Ectodermal cell (in vitro differentiated cells): ENCODE data around the gene ANO7.

Source experiments
- H3K27ac ChIP-seq: 2 replicates; pipeline ENCODE4 v1.7.0; 2013; ENCODE audit warnings: mild to moderate bottlenecking, low read depth, low read length; ENCODE audit not compliant: insufficient read depth, poor library complexity, severe bottlenecking
- H3K27me3 ChIP-seq: 2 replicates; pipeline ENCODE4 v1.7.0; 2013; ENCODE audit warnings: mild to moderate bottlenecking, low read length; ENCODE audit not compliant: insufficient read depth, control insufficient read depth, poor library complexity, severe bottlenecking
- H3K36me3 ChIP-seq: one replicate; pipeline ENCODE4 v1.7.0; 2013; ENCODE audit warnings: low read length; ENCODE audit not compliant: control insufficient read depth, insufficient read depth
- H3K4me1 ChIP-seq: one replicate; pipeline ENCODE4 v1.7.0; 2013; ENCODE audit warnings: low read length; ENCODE audit not compliant: control insufficient read depth, insufficient read depth
- H3K4me3 ChIP-seq: 2 replicates; pipeline ENCODE4 v1.7.0; 2013; ENCODE audit warnings: low read depth, low read length, control low read depth; ENCODE audit not compliant: insufficient read depth
- H3K9me3 ChIP-seq: 2 replicates; pipeline ENCODE4 v1.7.0; 2013; ENCODE audit warnings: mild to moderate bottlenecking, low read length, moderate library complexity; ENCODE audit not compliant: control insufficient read depth
- WGBS, 2 experiments: methylation state at CpG; one replicate each; pipeline ENCODE4 v1.1.7; 2013; ENCODE audit warnings: missing lambda C conversion rate in 2 of 2; 5-methylcytosine and 5-hydroxymethylcytosine counted together

The ANO7 gene

GRCh38 chr2:241234962-241235740 lies 46.7 kb downstream of the ANO7 start:
- WGBS, 2 experiments, result 94 to 95% methylated on average over 26 of the region's 26 CpGs

GRCh38 chr2:241235859-241236593 lies 47.5 kb downstream of the ANO7 start:
- 94% methylated on average over 30 of the region's 30 CpGs for WGBS, 2 experiments
- Histone ChIP-seq H3K4me1 (no peaks in the 10 kb centered on the region), H3K36me3 (peaks cover 74% of the 10 kb centered on the region), H3K9me3 (no peaks in the 10 kb centered on the region), H3K4me3 (no peak overlapping the region), H3K27me3 (no peaks in the 10 kb centered on the region), H3K27ac (no peak overlapping the region)

More at GRCh38 chr2:241234962-241235740, 46.7 kb downstream of the ANO7 start:
- peaks cover 75% of the 10 kb centered on the region for H3K36me3 ChIP-seq
- H3K27ac ChIP-seq, result no peak overlapping the region
- no peaks in the 10 kb centered on the region for H3K4me1 ChIP-seq
- H3K4me3 ChIP-seq, result no peak overlapping the region
- no peaks in the 10 kb centered on the region for H3K9me3 ChIP-seq
- no peaks in the 10 kb centered on the region for H3K27me3 ChIP-seq

GRCh38 chr2:241237047-241237446 lies 48.6 kb downstream of the ANO7 start:
- Histone ChIP-seq H3K4me1 (no peaks in the 10 kb centered on the region), H3K27me3 (no peaks in the 10 kb centered on the region), H3K27ac (no peak overlapping the region), H3K4me3 (no peak overlapping the region), H3K9me3 (no peaks in the 10 kb centered on the region), H3K36me3 (peaks cover 74% of the 10 kb centered on the region)
- 96 to 97% methylated on average over 6 of the region's 6 CpGs for WGBS, 2 experiments

- H3K36me3 ChIP-seq, result peaks cover 75% of the 10 kb centered on the region
Observed at GRCh38 chr2:241237949-241238371, 49.5 kb downstream of the ANO7 start.

GRCh38 chr2:241238693-241239198 lies 50.3 kb downstream of the ANO7 start:
- H3K4me1 ChIP-seq, result no peaks in the 10 kb centered on the region
- WGBS, 2 experiments, result 94 to 97% methylated on average over 5 of the region's 5 CpGs
- no peaks in the 10 kb centered on the region for H3K27me3 ChIP-seq
- H3K36me3 ChIP-seq, result peaks cover 67% of the 10 kb centered on the region
- no peak overlapping the region for H3K4me3 ChIP-seq
- H3K9me3 ChIP-seq, result no peaks in the 10 kb centered on the region
- H3K27ac ChIP-seq, result no peak overlapping the region

More at GRCh38 chr2:241237949-241238371, 49.5 kb downstream of the ANO7 start:
- no peak overlapping the region for H3K27ac ChIP-seq
- H3K9me3 ChIP-seq, result no peaks in the 10 kb centered on the region
- no peaks in the 10 kb centered on the region for H3K27me3 ChIP-seq
- no peak overlapping the region for H3K4me3 ChIP-seq
- no peaks in the 10 kb centered on the region for H3K4me1 ChIP-seq
- 92 to 93% methylated on average over 12 of the region's 12 CpGs for WGBS, 2 experiments

GRCh38 chr2:241239552-241240202 lies 51.2 kb downstream of the ANO7 start:
- H3K36me3 ChIP-seq, result peaks cover 66% of the 10 kb centered on the region
- no peak overlapping the region for H3K27ac ChIP-seq
- H3K4me1 ChIP-seq, result no peaks in the 10 kb centered on the region
- H3K27me3 ChIP-seq, result no peaks in the 10 kb centered on the region
- no peaks in the 10 kb centered on the region for H3K9me3 ChIP-seq
- WGBS, 2 experiments, result 96% methylated on average over 28 of the region's 28 CpGs
- no peak overlapping the region for H3K4me3 ChIP-seq

GRCh38 chr2:241240320-241241004 lies 52.0 kb downstream of the ANO7 start:
- Histone ChIP-seq H3K4me1 (no peaks in the 10 kb centered on the region), H3K27me3 (no peaks in the 10 kb centered on the region), H3K36me3 (peaks cover 65% of the 10 kb centered on the region), H3K9me3 (no peaks in the 10 kb centered on the region), H3K27ac (no peak overlapping the region), H3K4me3 (no peak overlapping the region)
- WGBS, 2 experiments, result 96 to 97% methylated on average over 21 of the region's 21 CpGs

GRCh38 chr2:241241669-241242068 lies 53.2 kb downstream of the ANO7 start:
- Histone ChIP-seq H3K36me3 (peaks cover 67% of the 10 kb centered on the region), H3K27ac (no peak overlapping the region), H3K4me3 (no peak overlapping the region), H3K27me3 (no peaks in the 10 kb centered on the region), H3K9me3 (no peaks in the 10 kb centered on the region), H3K4me1 (no peaks in the 10 kb centered on the region)
- 95 to 97% methylated on average over 4 of the region's 4 CpGs for WGBS, 2 experiments

GRCh38 chr2:241242306-241242705 lies 53.8 kb downstream of the ANO7 start:
- H3K27ac ChIP-seq, result no peak overlapping the region
- no peaks in the 10 kb centered on the region for H3K9me3 ChIP-seq
- peaks cover 66% of the 10 kb centered on the region for H3K36me3 ChIP-seq
- WGBS, 2 experiments, result 96 to 98% methylated on average over 14 of the region's 14 CpGs
- H3K27me3 ChIP-seq, result no peaks in the 10 kb centered on the region
- H3K4me1 ChIP-seq, result no peaks in the 10 kb centered on the region
- no peak overlapping the region for H3K4me3 ChIP-seq
